ENCODE results near the gene C1QL3. TPM values are rescaled to one million over a fixed set of nuclear protein-coding genes. Genes with fewer than 3 reads are reported as not detected.

Gene C1QL3
- polyA plus RNA-seq, 3 donors = 0.30 TPM; not detected in 2

DNA sequence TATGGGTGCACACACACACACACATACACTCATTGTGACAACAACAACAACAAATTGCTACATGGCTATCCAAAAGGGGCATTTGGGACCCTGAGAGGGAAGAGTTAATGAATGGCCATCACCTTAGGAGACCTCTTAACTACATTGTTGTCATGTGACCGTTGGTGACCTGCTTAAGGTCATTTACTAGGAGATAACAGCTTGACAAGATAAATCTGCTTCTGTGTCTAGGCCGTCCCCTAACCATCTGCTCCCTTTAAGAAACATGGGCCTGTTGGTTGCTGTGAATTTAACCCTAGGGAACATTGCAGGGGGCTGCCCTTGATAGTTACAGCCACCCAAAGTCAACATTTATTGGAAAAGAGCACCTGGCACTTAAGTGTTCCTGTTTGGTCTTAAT, 29.7 kb downstream of the C1QL3 start:
- WGBS (ENCODE audit: insufficient coverage) = no CpG with 5 or more reads among the region's 2 CpGs

DNA sequence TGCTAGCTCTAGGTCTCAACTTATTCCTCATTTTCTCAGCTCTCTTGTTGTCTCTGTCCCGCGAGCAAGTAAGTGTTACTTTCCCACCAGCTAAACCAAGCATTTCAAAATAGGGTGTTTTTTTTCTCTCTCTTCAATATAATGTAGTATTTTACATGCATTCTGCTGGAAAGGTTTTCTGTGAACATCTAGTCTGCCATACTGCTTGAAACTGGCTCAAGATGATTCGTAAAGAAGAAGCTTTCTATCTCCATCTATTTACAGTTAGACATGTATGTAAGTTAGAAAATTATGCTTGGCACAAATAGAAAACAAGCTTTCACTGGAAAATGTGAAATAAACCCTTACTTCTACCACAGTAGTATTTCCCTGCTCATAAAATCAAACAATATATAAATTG, 31.2 kb downstream of the C1QL3 start:
- H3K27ac Mint-ChIP-seq = no peak overlapping the region

More for the DNA sequence above, 29.7 kb downstream of the C1QL3 start:
- H2AFZ ChIP-seq (ENCODE audit: insufficient read depth, low read depth, low read length, poor library complexity, severe bottlenecking) = no peak overlapping the region
- no peaks in the 10 kb centered on the region for H3K4me1 ChIP-seq (ENCODE audit: control insufficient read depth in 1 of 2, insufficient read depth in 2 of 2, low read length in 2 of 2)
- Mint-ChIP-seq H3K27me3 (ENCODE audit: low read depth in 3 of 3) (no peaks in the 10 kb centered on the region), H3K27ac (no peak overlapping the region), H3K4me1 (no peaks in the 10 kb centered on the region), H3K36me3 (peaks cover 27 to 29% of the 10 kb centered on the region in 2 donors), H3K9me3 (peaks cover 0 to 2% (median 0%) of the 10 kb centered on the region in 7 donors), H3K4me3 (no peak overlapping the region)
- H3K79me2 ChIP-seq (ENCODE audit: insufficient read depth, low read length) = no peaks in the 10 kb centered on the region
- H4K20me1 ChIP-seq (ENCODE audit: insufficient read depth, low read length) = no peaks in the 10 kb centered on the region
- H3K27ac ChIP-seq (ENCODE audit: low read depth in 1 of 2, low read length in 2 of 2) = no peak overlapping the region
- no peak overlapping the region for H3K4me3 ChIP-seq (replicated peaks in 1 of 3; ENCODE audit: low read depth in 2 of 3, low read length in 3 of 3)
- TF ChIP-seq, protein P1, sequence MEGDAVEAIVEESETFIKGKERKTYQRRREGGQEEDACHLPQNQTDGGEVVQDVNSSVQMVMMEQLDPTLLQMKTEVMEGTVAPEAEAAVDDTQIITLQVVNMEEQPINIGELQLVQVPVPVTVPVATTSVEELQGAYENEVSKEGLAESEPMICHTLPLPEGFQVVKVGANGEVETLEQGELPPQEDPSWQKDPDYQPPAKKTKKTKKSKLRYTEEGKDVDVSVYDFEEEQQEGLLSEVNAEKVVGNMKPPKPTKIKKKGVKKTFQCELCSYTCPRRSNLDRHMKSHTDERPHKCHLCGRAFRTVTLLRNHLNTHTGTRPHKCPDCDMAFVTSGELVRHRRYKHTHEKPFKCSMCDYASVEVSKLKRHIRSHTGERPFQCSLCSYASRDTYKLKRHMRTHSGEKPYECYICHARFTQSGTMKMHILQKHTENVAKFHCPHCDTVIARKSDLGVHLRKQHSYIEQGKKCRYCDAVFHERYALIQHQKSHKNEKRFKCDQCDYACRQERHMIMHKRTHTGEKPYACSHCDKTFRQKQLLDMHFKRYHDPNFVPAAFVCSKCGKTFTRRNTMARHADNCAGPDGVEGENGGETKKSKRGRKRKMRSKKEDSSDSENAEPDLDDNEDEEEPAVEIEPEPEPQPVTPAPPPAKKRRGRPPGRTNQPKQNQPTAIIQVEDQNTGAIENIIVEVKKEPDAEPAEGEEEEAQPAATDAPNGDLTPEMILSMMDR (IDR thresholded peaks at IDR 0.05) = no peak
- DNase-seq = no peak
- no peak overlapping the region for H3K9ac ChIP-seq (ENCODE audit: insufficient read depth, low read length, poor library complexity, severe bottlenecking)
- no peaks in the 10 kb centered on the region for H3K27me3 ChIP-seq (ENCODE audit: control insufficient read depth in 2 of 2, insufficient read depth in 2 of 2, low read length in 2 of 2)
- no peak overlapping the region for H3K4me2 ChIP-seq (replicated peaks; ENCODE audit: extremely low read depth, low read length, poor library complexity, severe bottlenecking)
- intact Hi-C loops (cut with micrococcal nuclease) = no loop called here
- H3K36me3 ChIP-seq (replicated peaks in 1 of 2; ENCODE audit: control insufficient read depth in 1 of 2, insufficient read depth in 2 of 2, low read length in 2 of 2) = peaks cover 23 to 45% of the 10 kb centered on the region in 2 donors
- H3K9me3 ChIP-seq (replicated peaks in 1 of 2; ENCODE audit: control insufficient read depth in 1 of 2, insufficient read depth in 1 of 2, low read length in 2 of 2) = no peaks in the 10 kb centered on the region

More for the DNA sequence above, 31.2 kb downstream of the C1QL3 start:
- Mint-ChIP-seq H3K27me3 (ENCODE audit: low read depth in 3 of 3) (no peaks in the 10 kb centered on the region), H3K4me1 (no peaks in the 10 kb centered on the region), H3K9me3 (peaks cover 0 to 2% (median 0%) of the 10 kb centered on the region in 7 donors), H3K36me3 (peaks cover 28 to 37% of the 10 kb centered on the region in 2 donors), H3K4me3 (no peak overlapping the region)
- H4K20me1 ChIP-seq (ENCODE audit: insufficient read depth, low read length) = no peaks in the 10 kb centered on the region
- H3K27me3 ChIP-seq (ENCODE audit: control insufficient read depth in 2 of 2, insufficient read depth in 2 of 2, low read length in 2 of 2) = no peaks in the 10 kb centered on the region
- H3K4me2 ChIP-seq (replicated peaks; ENCODE audit: extremely low read depth, low read length, poor library complexity, severe bottlenecking) = no peak overlapping the region
- no CpG with 5 or more reads among the region's 3 CpGs for WGBS (ENCODE audit: insufficient coverage)
- no peak overlapping the region for H3K9ac ChIP-seq (ENCODE audit: insufficient read depth, low read length, poor library complexity, severe bottlenecking)
- no peaks in the 10 kb centered on the region for H3K79me2 ChIP-seq (ENCODE audit: insufficient read depth, low read length)
- no peaks in the 10 kb centered on the region for H3K9me3 ChIP-seq (replicated peaks in 1 of 2; ENCODE audit: control insufficient read depth in 1 of 2, insufficient read depth in 1 of 2, low read length in 2 of 2)
- H3K36me3 ChIP-seq (replicated peaks in 1 of 2; ENCODE audit: control insufficient read depth in 1 of 2, insufficient read depth in 2 of 2, low read length in 2 of 2) = peaks cover 26 to 50% of the 10 kb centered on the region in 2 donors
- DNase-seq = no peak
- no peaks in the 10 kb centered on the region for H3K4me1 ChIP-seq (ENCODE audit: control insufficient read depth in 1 of 2, insufficient read depth in 2 of 2, low read length in 2 of 2)
- no peak overlapping the region for H2AFZ ChIP-seq (ENCODE audit: insufficient read depth, low read depth, low read length, poor library complexity, severe bottlenecking)
- H3K27ac ChIP-seq (ENCODE audit: low read depth in 1 of 2, low read length in 2 of 2) = no peak overlapping the region
- TF ChIP-seq, protein P1 (IDR thresholded peaks at IDR 0.05) = no peak
- no peak overlapping the region for H3K4me3 ChIP-seq (replicated peaks in 1 of 3; ENCODE audit: low read depth in 2 of 3, low read length in 3 of 3)
- intact Hi-C loops (cut with micrococcal nuclease) = no loop called here
